Measurements from ENCODE around the gene HAUS3. TPM values are rescaled to one million over a fixed set of nuclear protein-coding genes. Genes with fewer than 3 reads are reported as not detected.

HAUS3 gene
- total RNA-seq, 1 experiment from 2014 or later = 18.0 TPM

DNA sequence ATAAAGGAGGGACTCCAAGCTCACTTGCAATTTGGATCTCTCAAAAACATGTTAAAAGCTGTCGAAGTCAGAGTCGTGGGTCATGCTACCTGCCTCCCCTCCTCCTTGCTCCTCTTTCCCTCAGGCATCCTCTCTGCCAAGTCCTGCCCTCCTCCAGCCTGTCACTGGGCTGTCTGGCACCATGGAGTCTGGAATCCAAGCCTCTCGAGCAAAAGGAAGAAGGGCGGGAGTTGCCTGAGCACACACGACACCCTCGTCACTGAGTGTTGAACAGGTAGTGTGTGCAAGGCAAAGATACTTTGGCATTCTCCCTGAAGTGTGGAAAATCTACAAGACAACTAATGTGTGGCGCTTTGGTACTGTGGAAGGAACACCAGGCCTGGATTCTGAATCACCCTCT is 62.2 kb downstream of the HAUS3 start:
- DNase-seq = no peak
- Mint-ChIP-seq H3K4me3 (no peak overlapping the region; a peak in 1 of 5 replicates), H3K36me3 (ENCODE audit: insufficient read depth in 1 of 3, low read depth in 3 of 3) (peaks cover 2 to 8% (median 3%) of the 10 kb centered on the region in 3 experiments), H3K4me1 (no peaks in the 10 kb centered on the region), H3K27ac (no peak overlapping the region; a peak in 1 of 7 replicates), H3K9me3 (peaks cover 6 to 8% of the 10 kb centered on the region in 2 experiments), H3K27me3 (ENCODE audit: low read depth) (no peaks in the 10 kb centered on the region; the same call in none of the 2 replicates)
- H3K79me2 ChIP-seq (ENCODE audit: insufficient read depth, low read length) = no peaks in the 10 kb centered on the region
- no peak overlapping the region for H3K27ac ChIP-seq (ENCODE audit: insufficient read length, low read depth, low read length)
- no peak overlapping the region for H2AK5ac ChIP-seq (ENCODE audit: insufficient read length, low read length)
- no peak overlapping the region for H3K9ac ChIP-seq (ENCODE audit: extremely low read depth, insufficient read length, low read length)
- no peaks in the 10 kb centered on the region for H3K9me3 ChIP-seq (ENCODE audit: control insufficient read depth, low read depth, low read length)
- no peaks in the 10 kb centered on the region for H3K79me1 ChIP-seq (ENCODE audit: insufficient read depth, low read depth, low read length, poor library complexity, severe bottlenecking)
- no peak overlapping the region for H3T11ph ChIP-seq (ENCODE audit: low read length)
- H3K4ac ChIP-seq (ENCODE audit: low read depth, low read length) = no peak overlapping the region
- no peak overlapping the region for H3K23ac ChIP-seq (ENCODE audit: insufficient read length, low read depth, low read length)
- H3K18ac ChIP-seq (ENCODE audit: insufficient read length, low read depth, low read length) = no peak overlapping the region
- no peaks in the 10 kb centered on the region for H3K4me1 ChIP-seq (ENCODE audit: insufficient read depth, low read length)
- no peak overlapping the region for H3K14ac ChIP-seq (ENCODE audit: insufficient read depth, low read length)
- no peak overlapping the region for H4K91ac ChIP-seq (ENCODE audit: insufficient read length, low read depth, low read length)
- H2BK12ac ChIP-seq (ENCODE audit: insufficient read length, low read depth, low read length) = no peak overlapping the region
- H3K4me2 ChIP-seq (ENCODE audit: insufficient read depth, insufficient read length, low read length) = no peak overlapping the region
- H2AFZ ChIP-seq (ENCODE audit: low read length) = no peak overlapping the region
- no peaks in the 10 kb centered on the region for H3K27me3 ChIP-seq (ENCODE audit: insufficient read depth, low read length)
- no peaks in the 10 kb centered on the region for H4K20me1 ChIP-seq (ENCODE audit: control insufficient read depth, insufficient read depth, insufficient read length)
- WGBS (ENCODE audit: extremely low coverage, insufficient read length, low lambda C conversion rate) = no CpG with 5 or more reads among the region's 7 CpGs
- H4K5ac ChIP-seq (ENCODE audit: insufficient read length, low read depth, low read length) = no peak overlapping the region
- H3K56ac ChIP-seq (ENCODE audit: insufficient read length, low read depth, low read length) = no peak overlapping the region
- no peak overlapping the region for H2BK120ac ChIP-seq (ENCODE audit: low read depth, low read length, poor library complexity, severe bottlenecking)
- no peak overlapping the region for H2BK15ac ChIP-seq (ENCODE audit: low read depth, low read length)
- TF ChIP-seq, protein P1, sequence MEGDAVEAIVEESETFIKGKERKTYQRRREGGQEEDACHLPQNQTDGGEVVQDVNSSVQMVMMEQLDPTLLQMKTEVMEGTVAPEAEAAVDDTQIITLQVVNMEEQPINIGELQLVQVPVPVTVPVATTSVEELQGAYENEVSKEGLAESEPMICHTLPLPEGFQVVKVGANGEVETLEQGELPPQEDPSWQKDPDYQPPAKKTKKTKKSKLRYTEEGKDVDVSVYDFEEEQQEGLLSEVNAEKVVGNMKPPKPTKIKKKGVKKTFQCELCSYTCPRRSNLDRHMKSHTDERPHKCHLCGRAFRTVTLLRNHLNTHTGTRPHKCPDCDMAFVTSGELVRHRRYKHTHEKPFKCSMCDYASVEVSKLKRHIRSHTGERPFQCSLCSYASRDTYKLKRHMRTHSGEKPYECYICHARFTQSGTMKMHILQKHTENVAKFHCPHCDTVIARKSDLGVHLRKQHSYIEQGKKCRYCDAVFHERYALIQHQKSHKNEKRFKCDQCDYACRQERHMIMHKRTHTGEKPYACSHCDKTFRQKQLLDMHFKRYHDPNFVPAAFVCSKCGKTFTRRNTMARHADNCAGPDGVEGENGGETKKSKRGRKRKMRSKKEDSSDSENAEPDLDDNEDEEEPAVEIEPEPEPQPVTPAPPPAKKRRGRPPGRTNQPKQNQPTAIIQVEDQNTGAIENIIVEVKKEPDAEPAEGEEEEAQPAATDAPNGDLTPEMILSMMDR (conservative IDR thresholded peaks at IDR 0.05) = no peak
- H4K8ac ChIP-seq (replicated peaks; ENCODE audit: insufficient read length, low read depth, low read length) = no peak overlapping the region
- H2BK20ac ChIP-seq (ENCODE audit: low read depth, low read length, poor library complexity, severe bottlenecking) = no peak overlapping the region
- no peaks in the 10 kb centered on the region for H3K23me2 ChIP-seq (ENCODE audit: insufficient read length, low read depth, low read length, poor library complexity, severe bottlenecking)
- H2BK5ac ChIP-seq (ENCODE audit: insufficient read length, low read length) = no peak overlapping the region
